Brain microvascular endothelial cell (primary cell): Measurements from ENCODE around the gene SPPL2B.

ENCODE experiments used
- DNase-seq: peaks from one replicate; pipeline ENCODE4 v3.0.0-alpha.2; 2020
- H3K27ac ChIP-seq: fragments of 250-450 bp; sonication (Bioruptor Pico); 2 replicates; pipeline ENCODE4 v1.5.1; 2020; ENCODE audit warnings: mild to moderate bottlenecking, moderate library complexity
- H3K27me3 ChIP-seq: fragments of 250-450 bp; sonication (Bioruptor Pico); replicated peaks from 2 replicates; pipeline ENCODE4 v1.5.1; 2020; ENCODE audit warnings: mild to moderate bottlenecking
- H3K36me3 ChIP-seq: fragments of 250-450 bp; sonication (Bioruptor Pico); replicated peaks from 2 replicates; pipeline ENCODE4 v1.5.1; 2020; ENCODE audit warnings: mild to moderate bottlenecking
- H3K4me3 ChIP-seq: 2 replicates; pipeline ENCODE4 v1.5.1; 2011; ENCODE audit warnings: low read depth, mild to moderate bottlenecking, control low read depth, low read length, moderate library complexity
- in situ Hi-C: cut with HindIII; loops from 2 replicates; pipeline ENCODE4 v1.10.0; 2017; ENCODE audit warnings: low sequenced_read_pairs, low pct_ligation_motif_present
- TF ChIP-seq, protein P1 (sequence below): IDR thresholded peaks from 2 replicates; pipeline ENCODE4 v1.5.1; 2011; ENCODE audit warnings: low read depth, mild to moderate bottlenecking, moderate library complexity, low read length, control low read depth, inconsistent platforms; ENCODE audit errors: missing control alignments

The SPPL2B gene

DNA sequence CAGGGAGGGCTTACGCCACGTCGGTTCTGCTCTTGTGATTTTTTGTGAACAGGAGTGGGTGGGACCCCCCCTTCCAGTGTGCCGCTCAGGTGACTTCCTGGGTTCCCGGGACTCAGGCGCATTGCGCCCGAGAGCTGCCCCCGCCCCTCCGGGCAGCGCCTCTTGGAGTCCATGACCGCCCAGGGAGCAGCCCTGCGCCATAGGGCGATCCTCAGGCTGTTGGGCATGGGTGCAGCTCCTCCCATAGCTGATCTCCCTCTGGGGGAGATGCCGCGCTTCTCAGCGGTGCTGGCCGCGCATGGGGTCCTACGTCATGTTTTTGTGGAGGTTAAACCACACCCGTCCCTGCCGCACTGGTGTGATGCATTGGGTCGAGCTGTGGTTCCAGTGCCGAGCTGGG is 23.6 kb downstream of the SPPL2B start:
- Histone ChIP-seq H3K27me3 (no peaks in the 10 kb centered on the region), H3K4me3 (no peak overlapping the region), H3K27ac (no peak overlapping the region), H3K36me3 (no peaks in the 10 kb centered on the region)
- no peak for DNase-seq
- TF ChIP-seq, protein P1, sequence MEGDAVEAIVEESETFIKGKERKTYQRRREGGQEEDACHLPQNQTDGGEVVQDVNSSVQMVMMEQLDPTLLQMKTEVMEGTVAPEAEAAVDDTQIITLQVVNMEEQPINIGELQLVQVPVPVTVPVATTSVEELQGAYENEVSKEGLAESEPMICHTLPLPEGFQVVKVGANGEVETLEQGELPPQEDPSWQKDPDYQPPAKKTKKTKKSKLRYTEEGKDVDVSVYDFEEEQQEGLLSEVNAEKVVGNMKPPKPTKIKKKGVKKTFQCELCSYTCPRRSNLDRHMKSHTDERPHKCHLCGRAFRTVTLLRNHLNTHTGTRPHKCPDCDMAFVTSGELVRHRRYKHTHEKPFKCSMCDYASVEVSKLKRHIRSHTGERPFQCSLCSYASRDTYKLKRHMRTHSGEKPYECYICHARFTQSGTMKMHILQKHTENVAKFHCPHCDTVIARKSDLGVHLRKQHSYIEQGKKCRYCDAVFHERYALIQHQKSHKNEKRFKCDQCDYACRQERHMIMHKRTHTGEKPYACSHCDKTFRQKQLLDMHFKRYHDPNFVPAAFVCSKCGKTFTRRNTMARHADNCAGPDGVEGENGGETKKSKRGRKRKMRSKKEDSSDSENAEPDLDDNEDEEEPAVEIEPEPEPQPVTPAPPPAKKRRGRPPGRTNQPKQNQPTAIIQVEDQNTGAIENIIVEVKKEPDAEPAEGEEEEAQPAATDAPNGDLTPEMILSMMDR, result no peak
- in situ Hi-C loops, result no loop called here

DNA sequence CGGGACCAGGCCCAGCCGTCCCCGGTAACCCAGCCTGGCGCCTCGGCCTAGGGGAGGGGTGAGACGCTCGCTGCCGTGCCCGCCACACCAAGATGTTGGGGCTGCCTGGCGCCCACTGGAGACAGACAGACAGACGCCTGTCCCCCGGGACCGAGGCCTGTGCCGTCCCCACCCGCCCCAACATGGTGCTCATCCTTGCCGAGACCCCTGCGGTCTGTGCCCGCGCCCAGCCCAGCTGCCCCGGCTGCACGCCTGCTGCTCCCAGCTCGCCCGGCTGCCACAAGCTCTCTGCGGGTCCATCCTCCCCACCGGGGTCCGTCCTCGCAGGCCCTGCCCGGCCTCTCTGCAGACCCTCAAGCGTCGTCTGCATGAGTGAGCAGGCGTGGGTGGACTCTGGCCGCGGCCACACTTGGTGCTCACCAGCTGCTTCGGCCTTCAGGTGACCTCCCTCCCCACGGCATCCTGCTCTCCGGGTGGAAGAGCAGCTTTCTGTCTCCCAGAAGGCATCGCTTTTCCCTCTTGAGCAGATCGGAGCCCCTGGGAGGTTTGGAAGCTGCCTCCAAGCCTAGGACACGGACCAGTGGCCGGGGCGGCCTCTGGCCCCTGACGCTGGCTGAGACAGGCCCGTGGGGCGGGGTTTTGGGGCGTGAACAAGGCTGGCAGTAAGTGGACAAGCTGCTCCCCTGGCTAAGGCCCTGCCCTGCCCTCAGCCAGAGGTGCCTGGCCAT is 24.8 kb downstream of the SPPL2B start:
- no peak overlapping the region for H3K27ac ChIP-seq
- no peak for DNase-seq
- no peaks in the 10 kb centered on the region for H3K27me3 ChIP-seq
- TF ChIP-seq, protein P1, result no peak
- in situ Hi-C loops, result no loop called here
- no peak overlapping the region for H3K4me3 ChIP-seq
- H3K36me3 ChIP-seq, result no peaks in the 10 kb centered on the region

DNA sequence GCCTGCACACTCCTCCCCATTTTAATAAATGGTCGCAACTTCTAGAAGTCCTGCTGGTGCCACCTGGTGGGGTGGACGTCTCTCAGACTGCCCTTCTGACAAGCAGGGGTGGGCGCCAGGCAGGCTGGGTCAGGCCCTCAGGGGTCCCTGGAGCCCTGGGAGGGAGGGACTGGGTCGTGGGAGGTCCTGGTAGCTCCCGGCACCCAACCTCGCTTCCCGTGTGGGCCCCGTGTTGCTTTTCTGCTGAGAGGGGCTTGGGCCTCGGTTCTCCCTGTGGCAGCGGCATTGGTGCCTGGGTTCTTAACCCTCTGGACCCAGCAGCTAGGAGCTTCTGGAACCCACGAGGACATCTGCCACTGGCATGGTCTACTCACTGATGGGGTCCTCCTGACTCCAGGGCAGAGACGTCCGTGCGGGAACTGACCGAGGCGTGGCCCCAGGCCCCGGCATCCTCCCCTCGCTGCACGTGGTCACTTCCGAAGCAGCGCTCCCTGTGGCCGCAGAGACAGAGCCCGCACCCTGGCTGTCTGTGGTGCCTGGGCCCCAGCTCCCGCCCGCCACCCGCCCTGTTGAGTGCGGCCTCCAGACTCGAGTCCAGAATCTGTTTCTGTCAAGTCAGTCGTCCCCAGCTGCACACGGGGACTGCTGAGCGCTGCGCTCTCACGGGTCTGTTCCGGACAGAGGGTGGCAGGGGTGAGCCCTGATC is 25.6 kb downstream of the SPPL2B start:
- no peaks in the 10 kb centered on the region for H3K36me3 ChIP-seq

DNA sequence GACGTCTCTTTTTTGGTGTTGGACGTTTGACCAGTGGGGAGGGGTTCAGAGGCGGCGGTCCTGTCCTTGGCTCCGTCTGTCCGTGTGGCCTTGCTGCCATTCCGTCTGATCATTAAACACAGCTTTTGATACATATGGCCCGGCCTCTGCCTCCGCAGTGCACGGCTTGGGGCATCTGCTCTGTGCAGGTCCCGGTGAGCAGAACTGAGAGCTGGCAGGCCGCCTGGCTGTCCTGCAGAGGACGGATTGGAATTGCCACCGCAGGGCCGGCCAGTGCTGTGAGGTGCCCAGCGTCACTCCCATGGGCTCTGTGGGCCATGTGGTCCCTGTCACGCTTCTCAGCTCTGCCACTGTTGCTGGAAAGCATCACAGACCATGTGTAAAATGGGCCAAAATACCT is 26.2 kb downstream of the SPPL2B start:
- no peak for DNase-seq
- peaks cover 8% of the 10 kb centered on the region for H3K27me3 ChIP-seq
- H3K27ac ChIP-seq, result no peak overlapping the region
- no peak overlapping the region for H3K4me3 ChIP-seq
- in situ Hi-C loops, result no loop called here
- TF ChIP-seq, protein P1, result no peak
- no peaks in the 10 kb centered on the region for H3K36me3 ChIP-seq

More for the DNA sequence above, 25.6 kb downstream of the SPPL2B start:
- no peak overlapping the region for H3K4me3 ChIP-seq
- in situ Hi-C loops, result no loop called here
- TF ChIP-seq, protein P1, result peak; percentile 4
- no peak overlapping the region for H3K27ac ChIP-seq
- peaks cover 3% of the 10 kb centered on the region for H3K27me3 ChIP-seq
- no peak for DNase-seq

DNA sequence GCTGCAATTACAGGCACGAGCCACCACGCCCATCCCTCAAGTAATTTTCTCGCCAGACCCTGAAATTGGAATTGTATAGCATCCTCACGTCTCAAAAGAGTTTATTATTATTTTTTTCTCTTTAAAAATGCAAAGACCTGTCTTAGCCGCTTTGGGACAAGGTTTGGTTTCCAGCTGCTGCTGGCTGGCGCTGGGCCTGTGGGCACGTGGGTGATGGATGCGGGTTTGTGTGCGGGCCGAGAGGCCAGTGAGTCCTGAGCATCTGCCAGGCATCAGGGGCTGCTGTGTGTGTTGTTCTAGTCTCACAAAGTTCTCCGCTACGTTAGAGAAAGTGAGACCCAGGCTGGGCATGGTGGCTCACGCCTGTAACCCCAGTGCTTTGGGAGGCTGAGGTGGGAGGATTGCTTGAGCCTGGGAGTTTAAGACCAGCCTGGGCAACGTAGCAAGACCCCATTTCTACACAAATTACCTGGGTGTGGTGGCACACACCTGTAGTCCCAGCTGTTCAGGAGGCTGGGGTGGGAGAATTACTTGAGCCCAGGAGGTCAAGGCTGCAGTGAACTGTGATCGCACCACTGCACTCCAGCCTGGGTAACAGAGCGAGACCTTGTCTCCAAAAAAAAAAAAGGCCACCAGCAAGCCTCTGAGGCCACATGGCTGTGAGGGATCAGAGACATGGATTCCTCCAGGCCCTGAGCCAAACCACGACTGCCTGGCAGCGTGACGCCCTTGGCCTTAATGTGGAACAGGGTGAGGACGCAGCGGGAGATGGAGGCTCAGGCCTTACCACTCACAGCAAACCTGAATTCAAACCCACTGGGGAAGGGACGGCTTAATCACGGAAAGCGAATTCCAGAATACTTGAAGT is 26.9 kb downstream of the SPPL2B start:
- in situ Hi-C loops, result no loop called here
- Histone ChIP-seq H3K4me3 (no peak overlapping the region), H3K27ac (no peak overlapping the region), H3K27me3 (peaks cover 13% of the 10 kb centered on the region), H3K36me3 (no peaks in the 10 kb centered on the region)
- TF ChIP-seq, protein P1, result no peak
- no peak for DNase-seq
